HEK293 (cell line): ENCODE data around the gene PHC3.
A peak's percentile ranks its signal among the peaks of the same experiment; 100 is the strongest.

Experiments
- GFI1B ChIP-seq: fragments of 450-650 bp; formaldehyde crosslinking; IDR thresholded peaks from 2 replicates; pipeline ENCODE4 v1.5.1; 2016; ENCODE audit warnings: missing biosample characterization, missing genetic modification characterization
- HOXA7 ChIP-seq: sonication (generic); formaldehyde crosslinking; IDR thresholded peaks from 2 replicates; pipeline ENCODE4 v1.8.1; 2022; ENCODE audit warnings: missing genetic modification reagents, borderline replicate concordance
- KLF10 ChIP-seq: fragments of 450-650 bp; IDR thresholded peaks from 2 replicates; pipeline ENCODE4 v1.5.1; 2018; ENCODE audit warnings: missing biosample characterization, mild to moderate bottlenecking, missing genetic modification characterization
- OVOL3 ChIP-seq: fragments of 450-650 bp; formaldehyde crosslinking; IDR thresholded peaks from 2 replicates; pipeline ENCODE4 v1.5.1; 2016; ENCODE audit warnings: missing biosample characterization, missing genetic modification characterization
- SP7 ChIP-seq: fragments of 450-650 bp; formaldehyde crosslinking; IDR thresholded peaks from 2 replicates; pipeline ENCODE4 v1.5.1; 2016; ENCODE audit warnings: missing biosample characterization, missing genetic modification characterization
- YY1 ChIP-seq: fragments of 450-650 bp; formaldehyde crosslinking; IDR thresholded peaks from 2 replicates; pipeline ENCODE4 v1.5.1; 2018; ENCODE audit warnings: missing biosample characterization, missing genetic modification characterization
- ZBTB1 ChIP-seq: fragments of 450-650 bp; formaldehyde crosslinking; IDR thresholded peaks from 2 replicates; pipeline ENCODE4 v1.5.1; 2016; ENCODE audit warnings: missing biosample characterization, missing genetic modification characterization
- ZIC2 ChIP-seq: fragments of 450-650 bp; formaldehyde crosslinking; IDR thresholded peaks from 2 replicates; pipeline ENCODE4 v1.5.1; 2016; ENCODE audit warnings: missing biosample characterization, missing genetic modification characterization
- ZNF132 ChIP-seq: fragments of 450-650 bp; formaldehyde crosslinking; IDR thresholded peaks from 2 replicates; pipeline ENCODE4 v1.5.1; 2017; ENCODE audit warnings: missing biosample characterization, missing genetic modification characterization, borderline replicate concordance
- ZNF155 ChIP-seq: fragments of 450-650 bp; formaldehyde crosslinking; IDR thresholded peaks from 2 replicates; pipeline ENCODE4 v1.5.1; 2016; ENCODE audit warnings: missing biosample characterization, missing genetic modification characterization
- ZNF169 ChIP-seq: fragments of 450-650 bp; formaldehyde crosslinking; IDR thresholded peaks from 2 replicates; pipeline ENCODE4 v1.5.1; 2016; ENCODE audit warnings: missing biosample characterization, missing genetic modification characterization
- ZNF292 ChIP-seq: fragments of 450-650 bp; formaldehyde crosslinking; IDR thresholded peaks from 2 replicates; pipeline ENCODE4 v1.5.1; 2016; ENCODE audit warnings: low read depth, missing biosample characterization, missing genetic modification characterization, borderline replicate concordance
- ZNF391 ChIP-seq: fragments of 450-650 bp; formaldehyde crosslinking; IDR thresholded peaks from 2 replicates; pipeline ENCODE4 v1.5.1; 2016; ENCODE audit warnings: low read depth, missing biosample characterization, missing genetic modification characterization, borderline replicate concordance
- ZNF416 ChIP-seq: fragments of 450-650 bp; formaldehyde crosslinking; IDR thresholded peaks from 2 replicates; pipeline ENCODE4 v1.5.1; 2016; ENCODE audit warnings: missing biosample characterization, missing genetic modification characterization
- ZNF530 ChIP-seq: fragments of 450-650 bp; formaldehyde crosslinking; IDR thresholded peaks from 2 replicates; pipeline ENCODE4 v1.5.1; 2016; ENCODE audit warnings: low read depth, missing biosample characterization, missing genetic modification characterization
- ZNF555 ChIP-seq: fragments of 450-650 bp; formaldehyde crosslinking; conservative IDR thresholded peaks from 2 replicates; pipeline ENCODE4 v1.5.1; 2017; ENCODE audit warnings: missing biosample characterization, mild to moderate bottlenecking, missing genetic modification characterization, inconsistent platforms
- ZNF585B ChIP-seq: fragments of 450-650 bp; formaldehyde crosslinking; IDR thresholded peaks from 2 replicates; pipeline ENCODE4 v1.5.1; 2016; ENCODE audit warnings: missing biosample characterization, missing genetic modification characterization
- ZNF629 ChIP-seq: fragments of 450-650 bp; formaldehyde crosslinking; IDR thresholded peaks from 2 replicates; pipeline ENCODE4 v1.5.1; 2017; ENCODE audit warnings: missing biosample characterization, missing genetic modification characterization
- ZNF654 ChIP-seq: fragments of 450-650 bp; formaldehyde crosslinking; IDR thresholded peaks from 2 replicates; pipeline ENCODE4 v1.5.1; 2016; ENCODE audit warnings: low read depth, missing biosample characterization, missing genetic modification characterization
- ZNF776 ChIP-seq: fragments of 450-650 bp; formaldehyde crosslinking; IDR thresholded peaks from 2 replicates; pipeline ENCODE4 v1.5.0; 2017; ENCODE audit warnings: missing biosample characterization, missing genetic modification characterization, borderline replicate concordance
- ZNF791 ChIP-seq: fragments of 450-650 bp; formaldehyde crosslinking; IDR thresholded peaks from 2 replicates; pipeline ENCODE4 v1.5.1; 2016; ENCODE audit warnings: missing biosample characterization, missing genetic modification characterization
- ZNF792 ChIP-seq: fragments of 450-650 bp; formaldehyde crosslinking; IDR thresholded peaks from 2 replicates; pipeline ENCODE4 v1.5.1; 2016; ENCODE audit warnings: missing biosample characterization, missing genetic modification characterization
- ZXDB ChIP-seq: fragments of 450-650 bp; formaldehyde crosslinking; IDR thresholded peaks from 2 replicates; pipeline ENCODE4 v1.5.1; 2016; ENCODE audit warnings: missing biosample characterization, missing genetic modification characterization
- TF ChIP-seq, protein P1 (sequence below): fragments of 450-650 bp; formaldehyde crosslinking; IDR thresholded peaks from 2 replicates; pipeline ENCODE4 v1.5.1; 2016; ENCODE audit warnings: missing biosample characterization, missing genetic modification characterization
- TF ChIP-seq, protein P2 (sequence below): fragments of 450-650 bp; formaldehyde crosslinking; IDR thresholded peaks from 2 replicates; pipeline ENCODE4 v1.5.1; 2016; ENCODE audit warnings: missing biosample characterization, missing genetic modification characterization
- TF ChIP-seq, protein P3 (sequence below): fragments of 450-650 bp; formaldehyde crosslinking; IDR thresholded peaks from 2 replicates; pipeline ENCODE4 v1.5.1; 2016; ENCODE audit warnings: missing biosample characterization, missing genetic modification characterization, borderline replicate concordance
- TF ChIP-seq, protein P4 (sequence below): fragments of 450-650 bp; formaldehyde crosslinking; IDR thresholded peaks from 2 replicates; pipeline ENCODE4 v1.5.1; 2016; ENCODE audit warnings: missing biosample characterization, missing genetic modification characterization, borderline replicate concordance
- TF ChIP-seq, protein P5 (sequence below): fragments of 450-650 bp; IDR thresholded peaks from 2 replicates; pipeline ENCODE4 v1.5.1; 2018; ENCODE audit warnings: missing biosample characterization, missing genetic modification characterization
- TF ChIP-seq, protein P6 (sequence below): fragments of 450-650 bp; formaldehyde crosslinking; IDR thresholded peaks from 2 replicates; pipeline ENCODE4 v1.5.1; 2016; ENCODE audit warnings: missing biosample characterization, missing genetic modification characterization

PHC3 gene

DNA sequence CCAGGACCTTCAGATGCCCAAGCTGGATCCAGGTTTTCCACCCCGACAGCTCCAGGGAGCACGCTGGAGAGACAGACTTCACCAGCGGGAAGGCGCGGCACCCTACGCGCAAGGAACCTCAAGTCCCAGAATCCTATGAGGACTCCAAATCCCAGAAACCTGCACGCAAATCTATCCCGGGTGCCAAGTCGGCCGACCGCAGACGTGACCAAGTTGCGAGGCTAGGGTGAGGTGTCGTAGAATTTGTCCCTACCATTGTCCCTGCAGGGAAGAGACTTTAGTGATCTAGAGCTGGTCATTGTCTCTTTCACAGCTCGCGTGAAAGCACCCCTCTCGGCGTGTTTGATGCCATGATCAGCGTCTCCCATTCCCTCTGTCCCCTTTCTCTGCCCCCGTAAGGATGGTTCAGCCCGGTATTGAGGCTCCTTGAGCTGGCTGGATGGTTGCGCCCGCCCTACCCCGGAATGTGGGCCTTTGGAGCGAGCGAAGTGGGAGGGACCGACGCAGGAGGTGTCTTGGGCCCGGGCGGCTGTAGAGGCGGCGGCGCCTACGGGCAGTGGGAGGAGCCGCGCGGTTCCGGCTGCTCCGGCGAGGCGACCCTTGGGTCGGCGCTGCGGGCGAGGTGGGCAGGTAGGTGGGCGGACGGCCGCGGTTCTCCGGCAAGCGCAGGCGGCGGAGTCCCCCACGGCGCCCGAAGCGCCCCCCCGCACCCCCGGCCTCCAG, 40.6 kb upstream of the PHC3 start, which contains the start of gene PRKCI (continued):
- peak; percentile 74; the same call in 1 of the 2 replicates for TF ChIP-seq ZNF391 (tag by site-specific recombination)
- no peak for TF ChIP-seq GFI1B
- TF ChIP-seq, protein P1, sequence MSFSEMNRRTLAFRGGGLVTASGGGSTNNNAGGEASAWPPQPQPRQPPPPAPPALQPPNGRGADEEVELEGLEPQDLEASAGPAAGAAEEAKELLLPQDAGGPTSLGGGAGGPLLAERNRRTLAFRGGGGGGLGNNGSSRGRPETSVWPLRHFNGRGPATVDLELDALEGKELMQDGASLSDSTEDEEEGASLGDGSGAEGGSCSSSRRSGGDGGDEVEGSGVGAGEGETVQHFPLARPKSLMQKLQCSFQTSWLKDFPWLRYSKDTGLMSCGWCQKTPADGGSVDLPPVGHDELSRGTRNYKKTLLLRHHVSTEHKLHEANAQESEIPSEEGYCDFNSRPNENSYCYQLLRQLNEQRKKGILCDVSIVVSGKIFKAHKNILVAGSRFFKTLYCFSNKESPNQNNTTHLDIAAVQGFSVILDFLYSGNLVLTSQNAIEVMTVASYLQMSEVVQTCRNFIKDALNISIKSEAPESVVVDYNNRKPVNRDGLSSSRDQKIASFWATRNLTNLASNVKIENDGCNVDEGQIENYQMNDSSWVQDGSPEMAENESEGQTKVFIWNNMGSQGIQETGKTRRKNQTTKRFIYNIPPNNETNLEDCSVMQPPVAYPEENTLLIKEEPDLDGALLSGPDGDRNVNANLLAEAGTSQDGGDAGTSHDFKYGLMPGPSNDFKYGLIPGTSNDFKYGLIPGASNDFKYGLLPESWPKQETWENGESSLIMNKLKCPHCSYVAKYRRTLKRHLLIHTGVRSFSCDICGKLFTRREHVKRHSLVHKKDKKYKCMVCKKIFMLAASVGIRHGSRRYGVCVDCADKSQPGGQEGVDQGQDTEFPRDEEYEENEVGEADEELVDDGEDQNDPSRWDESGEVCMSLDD, result peak; percentile 61; the same call in 1 of the 2 replicates
- TF ChIP-seq, protein P2, sequence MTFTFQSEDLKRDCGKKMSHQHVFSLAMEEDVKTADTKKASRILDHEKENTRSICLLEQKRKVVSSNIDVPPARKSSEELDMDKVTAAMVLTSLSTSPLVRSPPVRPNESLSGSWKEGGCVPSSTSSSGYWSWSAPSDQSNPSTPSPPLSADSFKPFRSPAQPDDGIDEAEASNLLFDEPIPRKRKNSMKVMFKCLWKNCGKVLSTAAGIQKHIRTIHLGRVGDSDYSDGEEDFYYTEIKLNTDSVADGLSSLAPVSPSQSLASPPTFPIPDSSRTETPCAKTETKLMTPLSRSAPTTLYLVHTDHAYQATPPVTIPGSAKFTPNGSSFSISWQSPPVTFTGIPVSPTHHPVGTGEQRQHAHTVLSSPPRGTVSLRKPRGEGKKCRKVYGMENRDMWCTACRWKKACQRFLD, result no peak
- no peak for TF ChIP-seq ZNF555 (tag by site-specific recombination)
- TF ChIP-seq ZNF416 (tag by site-specific recombination), result no peak
- TF ChIP-seq ZIC2 (tag by site-specific recombination), result peak; percentile 72
- TF ChIP-seq ZNF629 (tag by site-specific recombination), result peak; percentile 87
- TF ChIP-seq ZNF132 (tag by site-specific recombination), result no peak
- no peak for TF ChIP-seq OVOL3
- peak; percentile 55; the same call in 1 of the 2 replicates for TF ChIP-seq YY1 (tag by site-specific recombination)
- TF ChIP-seq ZNF169, result no peak
- TF ChIP-seq ZNF585B, result no peak
- TF ChIP-seq ZBTB1 (tag by site-specific recombination), result no peak
- TF ChIP-seq, protein P3, sequence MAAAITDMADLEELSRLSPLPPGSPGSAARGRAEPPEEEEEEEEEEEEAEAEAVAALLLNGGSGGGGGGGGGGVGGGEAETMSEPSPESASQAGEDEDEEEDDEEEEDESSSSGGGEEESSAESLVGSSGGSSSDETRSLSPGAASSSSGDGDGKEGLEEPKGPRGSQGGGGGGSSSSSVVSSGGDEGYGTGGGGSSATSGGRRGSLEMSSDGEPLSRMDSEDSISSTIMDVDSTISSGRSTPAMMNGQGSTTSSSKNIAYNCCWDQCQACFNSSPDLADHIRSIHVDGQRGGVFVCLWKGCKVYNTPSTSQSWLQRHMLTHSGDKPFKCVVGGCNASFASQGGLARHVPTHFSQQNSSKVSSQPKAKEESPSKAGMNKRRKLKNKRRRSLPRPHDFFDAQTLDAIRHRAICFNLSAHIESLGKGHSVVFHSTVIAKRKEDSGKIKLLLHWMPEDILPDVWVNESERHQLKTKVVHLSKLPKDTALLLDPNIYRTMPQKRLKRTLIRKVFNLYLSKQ (tag by site-specific recombination), result no peak
- TF ChIP-seq, protein P4, sequence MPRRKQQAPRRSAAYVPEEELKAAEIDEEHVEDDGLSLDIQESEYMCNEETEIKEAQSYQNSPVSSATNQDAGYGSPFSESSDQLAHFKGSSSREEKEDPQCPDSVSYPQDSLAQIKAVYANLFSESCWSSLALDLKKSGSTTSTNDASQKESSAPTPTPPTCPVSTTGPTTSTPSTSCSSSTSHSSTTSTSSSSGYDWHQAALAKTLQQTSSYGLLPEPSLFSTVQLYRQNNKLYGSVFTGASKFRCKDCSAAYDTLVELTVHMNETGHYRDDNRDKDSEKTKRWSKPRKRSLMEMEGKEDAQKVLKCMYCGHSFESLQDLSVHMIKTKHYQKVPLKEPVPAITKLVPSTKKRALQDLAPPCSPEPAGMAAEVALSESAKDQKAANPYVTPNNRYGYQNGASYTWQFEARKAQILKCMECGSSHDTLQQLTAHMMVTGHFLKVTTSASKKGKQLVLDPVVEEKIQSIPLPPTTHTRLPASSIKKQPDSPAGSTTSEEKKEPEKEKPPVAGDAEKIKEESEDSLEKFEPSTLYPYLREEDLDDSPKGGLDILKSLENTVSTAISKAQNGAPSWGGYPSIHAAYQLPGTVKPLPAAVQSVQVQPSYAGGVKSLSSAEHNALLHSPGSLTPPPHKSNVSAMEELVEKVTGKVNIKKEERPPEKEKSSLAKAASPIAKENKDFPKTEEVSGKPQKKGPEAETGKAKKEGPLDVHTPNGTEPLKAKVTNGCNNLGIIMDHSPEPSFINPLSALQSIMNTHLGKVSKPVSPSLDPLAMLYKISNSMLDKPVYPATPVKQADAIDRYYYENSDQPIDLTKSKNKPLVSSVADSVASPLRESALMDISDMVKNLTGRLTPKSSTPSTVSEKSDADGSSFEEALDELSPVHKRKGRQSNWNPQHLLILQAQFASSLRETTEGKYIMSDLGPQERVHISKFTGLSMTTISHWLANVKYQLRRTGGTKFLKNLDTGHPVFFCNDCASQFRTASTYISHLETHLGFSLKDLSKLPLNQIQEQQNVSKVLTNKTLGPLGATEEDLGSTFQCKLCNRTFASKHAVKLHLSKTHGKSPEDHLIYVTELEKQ, result no peak
- no peak for TF ChIP-seq ZNF530 (tag by site-specific recombination)
- TF ChIP-seq ZNF776 (tag by site-specific recombination), result no peak
- TF ChIP-seq ZNF791 (tag by site-specific recombination), result no peak
- TF ChIP-seq KLF10 (tag by site-specific recombination), result 0 out of 2 replicates have a peak, but pooled peaks have one; percentile 36
- TF ChIP-seq SP7 (tag by site-specific recombination), result peak; percentile 90
- TF ChIP-seq, protein P5, sequence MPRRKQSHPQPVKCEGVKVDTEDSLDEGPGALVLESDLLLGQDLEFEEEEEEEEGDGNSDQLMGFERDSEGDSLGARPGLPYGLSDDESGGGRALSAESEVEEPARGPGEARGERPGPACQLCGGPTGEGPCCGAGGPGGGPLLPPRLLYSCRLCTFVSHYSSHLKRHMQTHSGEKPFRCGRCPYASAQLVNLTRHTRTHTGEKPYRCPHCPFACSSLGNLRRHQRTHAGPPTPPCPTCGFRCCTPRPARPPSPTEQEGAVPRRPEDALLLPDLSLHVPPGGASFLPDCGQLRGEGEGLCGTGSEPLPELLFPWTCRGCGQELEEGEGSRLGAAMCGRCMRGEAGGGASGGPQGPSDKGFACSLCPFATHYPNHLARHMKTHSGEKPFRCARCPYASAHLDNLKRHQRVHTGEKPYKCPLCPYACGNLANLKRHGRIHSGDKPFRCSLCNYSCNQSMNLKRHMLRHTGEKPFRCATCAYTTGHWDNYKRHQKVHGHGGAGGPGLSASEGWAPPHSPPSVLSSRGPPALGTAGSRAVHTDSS (tag by site-specific recombination), result no peak
- TF ChIP-seq HOXA7 (CRISPR knock-in tag), result no peak
- no peak for TF ChIP-seq ZNF792 (tag by site-specific recombination)
- TF ChIP-seq ZNF654, result no peak
- TF ChIP-seq, protein P6, sequence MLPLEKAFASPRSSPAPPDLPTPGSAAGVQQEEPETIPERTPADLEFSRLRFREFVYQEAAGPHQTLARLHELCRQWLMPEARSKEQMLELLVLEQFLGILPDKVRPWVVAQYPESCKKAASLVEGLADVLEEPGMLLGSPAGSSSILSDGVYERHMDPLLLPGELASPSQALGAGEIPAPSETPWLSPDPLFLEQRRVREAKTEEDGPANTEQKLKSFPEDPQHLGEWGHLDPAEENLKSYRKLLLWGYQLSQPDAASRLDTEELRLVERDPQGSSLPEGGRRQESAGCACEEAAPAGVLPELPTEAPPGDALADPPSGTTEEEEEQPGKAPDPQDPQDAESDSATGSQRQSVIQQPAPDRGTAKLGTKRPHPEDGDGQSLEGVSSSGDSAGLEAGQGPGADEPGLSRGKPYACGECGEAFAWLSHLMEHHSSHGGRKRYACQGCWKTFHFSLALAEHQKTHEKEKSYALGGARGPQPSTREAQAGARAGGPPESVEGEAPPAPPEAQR (tag by site-specific recombination), result no peak
- TF ChIP-seq ZXDB (tag by site-specific recombination), result peak; percentile 90; the same call in 1 of the 2 replicates
- no peak for TF ChIP-seq ZNF155 (tag by site-specific recombination)
- no peak for TF ChIP-seq ZNF292
